GM12873 (cell line): ENCODE results near the gene HSPA2.

Source experiments
- CTCF ChIP-seq: IDR thresholded peaks from 2 replicates; pipeline ENCODE4 v1.5.1; 2012; ENCODE audit warnings: low read depth, mild to moderate bottlenecking, moderate library complexity, low read length, control low read depth; ENCODE audit not compliant: insufficient read depth; ENCODE audit errors: missing control alignments

The HSPA2 gene

GRCh38 chr14:64556526-64556925 is 16.0 kb downstream of the HSPA2 start:
- TF ChIP-seq CTCF = no peak

- no peak for TF ChIP-seq CTCF
Observed at GRCh38 chr14:64561631-64562030, 21.1 kb downstream of the HSPA2 start.

GRCh38 chr14:64562436-64562835 is 21.9 kb downstream of the HSPA2 start:
- TF ChIP-seq CTCF = no peak

GRCh38 chr14:64563696-64564095 is 23.2 kb downstream of the HSPA2 start:
- no peak for TF ChIP-seq CTCF

- TF ChIP-seq CTCF = no peak
Observed at GRCh38 chr14:64566651-64567122, 26.1 kb downstream of the HSPA2 start.

- no peak for TF ChIP-seq CTCF
Observed at GRCh38 chr14:64569138-64569631, 28.6 kb downstream of the HSPA2 start.

- no peak for TF ChIP-seq CTCF
Observed at GRCh38 chr14:64572386-64573104, 32.0 kb downstream of the HSPA2 start.
